ENCODE measurements around the gene DLL3. TPM values are rescaled to one million over a fixed set of nuclear protein-coding genes. Genes with fewer than 3 reads are reported as not detected.
A peak's percentile ranks its signal among the peaks of the same experiment; 100 is the strongest.

DLL3 gene
- total and polyA plus RNA-seq, 4 donors, result not detected

DNA sequence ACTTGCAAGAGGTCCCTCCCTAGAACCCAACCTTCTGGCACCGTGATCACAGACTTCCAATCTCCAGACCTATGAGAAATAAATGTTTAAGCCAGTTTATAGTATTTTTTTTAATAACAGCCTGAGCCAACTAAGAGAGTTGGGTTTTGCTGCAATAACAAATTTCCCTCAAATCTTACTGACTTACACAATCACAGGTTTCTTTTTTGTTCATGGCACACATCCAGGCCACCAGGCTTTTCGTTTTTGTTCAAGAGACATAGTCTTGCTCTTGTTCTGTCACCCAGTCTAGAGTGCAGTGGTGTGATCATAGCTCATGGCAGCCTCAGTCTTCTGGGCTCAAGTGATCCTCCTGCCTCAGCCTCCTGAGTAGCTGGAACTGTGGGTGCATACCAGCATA lies 14.2 kb downstream of the DLL3 start:
- TF ChIP-seq YY1 (IDR thresholded peaks at IDR 0.05) (no peak), NR2F2 (IDR thresholded peaks at IDR 0.05) (no peak), JUND (IDR thresholded peaks at IDR 0.05) (no peak), TAF1 (conservative IDR thresholded peaks at IDR 0.05) (no peak), EGR1 (IDR thresholded peaks at IDR 0.05; ENCODE audit: low read depth in 2 of 2) (no peak), RAD21 (IDR thresholded peaks at IDR 0.05) (no peak), HNF4A (conservative IDR thresholded peaks at IDR 0.05) (no peak)
- H3K27me3 ChIP-seq (ENCODE audit: control insufficient read depth in 4 of 4, insufficient read depth in 4 of 4, low read length in 3 of 4), result peaks cover under 1 to 15% (median 11%) of the 10 kb centered on the region in 4 donors
- 48% methylated on average over 2 of the region's 2 CpGs for WGBS

DNA sequence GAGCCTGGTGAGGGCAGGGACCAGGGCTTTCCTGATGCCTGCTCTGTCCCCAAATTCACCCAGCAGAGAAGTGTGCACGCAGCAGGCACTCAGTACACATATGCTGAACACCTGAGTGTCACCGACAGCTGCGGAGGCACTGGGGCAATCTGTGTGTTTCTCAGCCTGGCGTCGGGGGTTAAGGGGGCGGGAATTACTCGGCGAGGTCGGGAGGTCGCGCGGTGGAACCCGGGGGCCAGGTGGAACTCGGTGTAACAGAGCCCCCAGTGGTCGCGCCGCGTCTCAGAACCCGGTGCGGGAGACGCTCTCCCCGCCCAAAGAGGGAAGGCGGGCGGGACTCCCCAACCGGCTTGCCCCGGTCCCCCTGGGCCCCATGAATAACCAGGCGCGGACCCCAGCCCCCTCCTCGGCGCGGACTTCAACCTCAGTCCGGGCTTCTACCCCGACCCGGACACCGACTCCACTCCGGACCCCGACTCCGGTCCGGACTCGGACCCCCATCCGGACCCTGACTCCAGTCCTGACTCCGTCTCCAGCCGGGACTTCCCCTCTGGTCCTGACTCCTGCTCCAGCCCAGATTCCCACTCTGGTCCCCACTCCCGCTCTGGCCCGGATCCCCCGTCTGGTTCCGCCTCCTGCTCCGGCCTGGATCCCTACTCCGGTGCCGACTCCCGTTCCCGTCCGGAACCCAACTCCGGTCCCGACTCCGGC lies 16.2 kb downstream of the DLL3 start, which contains the start of gene SELENOV:
Gene SELENOV (plus strand): TSS at position 300 of the 711 bp plus-strand sequence. CDS start 74 bp downstream, at position 374.
- TF ChIP-seq MAX (IDR thresholded peaks at IDR 0.05) (no peak), TAF1 (conservative IDR thresholded peaks at IDR 0.05) (no peak), HNF4A (conservative IDR thresholded peaks at IDR 0.05) (no peak), FOXA2 (IDR thresholded peaks at IDR 0.05) (no peak), SP1 (IDR thresholded peaks at IDR 0.05) (no peak), ZBTB33 (IDR thresholded peaks at IDR 0.05) (no peak), HNF4G (IDR thresholded peaks at IDR 0.05) (no peak), NR2F2 (IDR thresholded peaks at IDR 0.05) (no peak)
- TF ChIP-seq, protein P1, sequence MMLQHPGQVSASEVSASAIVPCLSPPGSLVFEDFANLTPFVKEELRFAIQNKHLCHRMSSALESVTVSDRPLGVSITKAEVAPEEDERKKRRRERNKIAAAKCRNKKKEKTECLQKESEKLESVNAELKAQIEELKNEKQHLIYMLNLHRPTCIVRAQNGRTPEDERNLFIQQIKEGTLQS (IDR thresholded peaks at IDR 0.05), result no peak
- TF ChIP-seq, protein P2, sequence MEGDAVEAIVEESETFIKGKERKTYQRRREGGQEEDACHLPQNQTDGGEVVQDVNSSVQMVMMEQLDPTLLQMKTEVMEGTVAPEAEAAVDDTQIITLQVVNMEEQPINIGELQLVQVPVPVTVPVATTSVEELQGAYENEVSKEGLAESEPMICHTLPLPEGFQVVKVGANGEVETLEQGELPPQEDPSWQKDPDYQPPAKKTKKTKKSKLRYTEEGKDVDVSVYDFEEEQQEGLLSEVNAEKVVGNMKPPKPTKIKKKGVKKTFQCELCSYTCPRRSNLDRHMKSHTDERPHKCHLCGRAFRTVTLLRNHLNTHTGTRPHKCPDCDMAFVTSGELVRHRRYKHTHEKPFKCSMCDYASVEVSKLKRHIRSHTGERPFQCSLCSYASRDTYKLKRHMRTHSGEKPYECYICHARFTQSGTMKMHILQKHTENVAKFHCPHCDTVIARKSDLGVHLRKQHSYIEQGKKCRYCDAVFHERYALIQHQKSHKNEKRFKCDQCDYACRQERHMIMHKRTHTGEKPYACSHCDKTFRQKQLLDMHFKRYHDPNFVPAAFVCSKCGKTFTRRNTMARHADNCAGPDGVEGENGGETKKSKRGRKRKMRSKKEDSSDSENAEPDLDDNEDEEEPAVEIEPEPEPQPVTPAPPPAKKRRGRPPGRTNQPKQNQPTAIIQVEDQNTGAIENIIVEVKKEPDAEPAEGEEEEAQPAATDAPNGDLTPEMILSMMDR (IDR thresholded peaks at IDR 0.05; ENCODE audit: low read depth, low read length, missing input control), result no peak
- Histone ChIP-seq H3K9ac (ENCODE audit: low read depth in 1 of 2, low read length in 2 of 2) (no peak within 1 kb of the TSS), H3K27ac (ENCODE audit: low read depth in 1 of 2, low read length in 2 of 2) (no peak within 1 kb of the TSS), H3K4me3 (ENCODE audit: low read depth in 1 of 3, low read length in 3 of 3) (peak within 1 kb of the TSS in 1 of 3 donors; percentile 35), H3K4me1 (ENCODE audit: control insufficient read depth in 4 of 4, insufficient read depth in 4 of 4, low read length in 3 of 4) (peaks cover 5 to 12% (median 7%) of the 10 kb centered on the region in 4 donors), H3K36me3 (ENCODE audit: control insufficient read depth in 4 of 4, insufficient read depth in 3 of 4, low read depth in 1 of 4, low read length in 3 of 4) (no peaks in the 10 kb centered on the region), H3K27me3 (ENCODE audit: control insufficient read depth in 4 of 4, insufficient read depth in 4 of 4, low read length in 3 of 4) (peaks cover 0 to 15% (median 9%) of the 10 kb centered on the region in 4 donors), H3K9me3 (ENCODE audit: control insufficient read depth in 4 of 4, low read length in 3 of 4) (peaks cover 0 to 2% (median 0%) of the 10 kb centered on the region in 4 donors)
- DNase-seq (ENCODE audit: low spot score), result no peak
- WGBS, result 2% methylated on average over 56 of the region's 56 CpGs

More for the DNA sequence above, 14.2 kb downstream of the DLL3 start:
- peaks cover 0 to 2% (median 0%) of the 10 kb centered on the region in 4 donors for H3K9me3 ChIP-seq (ENCODE audit: control insufficient read depth in 4 of 4, low read length in 3 of 4)
- no peak overlapping the region for H3K27ac ChIP-seq (ENCODE audit: low read depth in 1 of 2, low read length in 2 of 2)
- H3K36me3 ChIP-seq (ENCODE audit: control insufficient read depth in 4 of 4, insufficient read depth in 3 of 4, low read depth in 1 of 4, low read length in 3 of 4), result no peaks in the 10 kb centered on the region
- peaks cover 5 to 12% (median 7%) of the 10 kb centered on the region in 4 donors for H3K4me1 ChIP-seq (ENCODE audit: control insufficient read depth in 4 of 4, insufficient read depth in 4 of 4, low read length in 3 of 4)
- no peak overlapping the region for H3K4me3 ChIP-seq (ENCODE audit: low read depth in 1 of 3, low read length in 3 of 3)
- H3K9ac ChIP-seq (ENCODE audit: low read depth in 1 of 2, low read length in 2 of 2), result no peak overlapping the region
- no peak for DNase-seq (ENCODE audit: low spot score)

All from liver (tissue), 9 donors.